Activated naive CD4-positive, alpha-beta T cell (primary cell): ENCODE measurements around the gene SGPP2.
"Not testable (repeated sequence)": the region's sequence is repeated elsewhere in the genome, so short reads cannot be mapped to it uniquely, and the experiment has no call there.

Experiments used
- DNase-seq, 4 experiments: peaks; one replicate each; lab custom pipeline; 2025; lab: John Stamatoyannopoulos, UW

Gene SGPP2

GRCh38 chr2:222427646-222428301, 3.4 kb downstream of the SGPP2 start:
- DNase-seq, result no peak

DNA sequence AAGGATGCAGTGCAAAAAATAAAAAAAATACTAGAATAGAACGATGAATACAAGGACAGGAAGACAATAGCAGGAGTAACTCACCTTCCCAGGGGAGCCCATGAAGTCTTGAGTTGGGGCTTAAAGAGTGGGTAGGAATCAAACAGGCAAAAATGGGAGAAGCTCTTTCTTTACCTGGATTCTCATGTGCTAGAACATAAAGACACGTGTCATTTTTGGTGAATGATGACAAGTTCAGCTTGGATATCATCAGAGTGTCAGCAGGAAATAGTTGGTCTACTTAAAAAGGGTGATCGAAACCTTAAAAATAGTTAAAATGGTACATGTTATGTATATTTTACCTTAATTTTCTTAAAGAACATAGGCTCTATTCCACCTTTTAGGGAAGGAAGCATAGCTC, 5.7 kb downstream of the SGPP2 start:
- no peak for DNase-seq

DNA sequence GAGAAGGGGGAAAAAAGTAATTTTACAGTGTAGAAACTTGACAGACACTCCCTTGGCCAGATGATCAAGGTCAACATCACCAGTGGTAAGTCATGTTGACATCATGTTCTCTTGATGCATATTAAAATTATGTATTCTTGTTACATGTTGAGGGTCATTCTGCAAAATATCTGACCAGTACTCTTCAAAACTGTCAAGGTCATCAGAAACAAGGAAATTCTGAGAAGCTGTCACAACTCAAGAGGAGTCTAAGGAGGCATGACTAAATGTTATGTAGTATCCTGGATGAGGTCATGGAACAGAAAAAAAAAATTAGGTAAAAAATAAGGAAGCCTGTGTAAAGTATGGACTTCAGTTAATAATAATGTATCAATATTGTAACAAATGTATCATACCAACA, 6.3 kb downstream of the SGPP2 start:
- no peak for DNase-seq

DNA sequence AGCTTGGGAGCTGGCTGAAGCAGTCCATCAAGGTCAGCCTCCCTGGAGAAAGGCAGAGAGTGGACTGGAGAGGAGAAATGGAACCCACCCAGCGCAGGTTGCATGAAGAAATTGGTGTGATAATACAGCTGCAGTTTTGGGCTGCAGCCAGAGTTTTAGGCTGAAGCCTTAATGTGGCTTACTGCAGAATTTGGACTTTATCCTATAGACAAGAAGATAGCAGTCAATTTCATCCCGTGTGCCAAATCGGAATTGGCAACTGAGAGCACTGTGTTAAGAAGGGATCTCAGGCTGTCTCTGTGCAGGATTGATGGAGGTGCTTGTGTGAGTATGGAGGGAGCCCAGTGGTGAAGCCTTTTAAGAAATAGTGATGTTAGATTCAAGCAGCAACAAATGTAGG, 7.5 kb downstream of the SGPP2 start:
- DNase-seq, result no peak

DNA sequence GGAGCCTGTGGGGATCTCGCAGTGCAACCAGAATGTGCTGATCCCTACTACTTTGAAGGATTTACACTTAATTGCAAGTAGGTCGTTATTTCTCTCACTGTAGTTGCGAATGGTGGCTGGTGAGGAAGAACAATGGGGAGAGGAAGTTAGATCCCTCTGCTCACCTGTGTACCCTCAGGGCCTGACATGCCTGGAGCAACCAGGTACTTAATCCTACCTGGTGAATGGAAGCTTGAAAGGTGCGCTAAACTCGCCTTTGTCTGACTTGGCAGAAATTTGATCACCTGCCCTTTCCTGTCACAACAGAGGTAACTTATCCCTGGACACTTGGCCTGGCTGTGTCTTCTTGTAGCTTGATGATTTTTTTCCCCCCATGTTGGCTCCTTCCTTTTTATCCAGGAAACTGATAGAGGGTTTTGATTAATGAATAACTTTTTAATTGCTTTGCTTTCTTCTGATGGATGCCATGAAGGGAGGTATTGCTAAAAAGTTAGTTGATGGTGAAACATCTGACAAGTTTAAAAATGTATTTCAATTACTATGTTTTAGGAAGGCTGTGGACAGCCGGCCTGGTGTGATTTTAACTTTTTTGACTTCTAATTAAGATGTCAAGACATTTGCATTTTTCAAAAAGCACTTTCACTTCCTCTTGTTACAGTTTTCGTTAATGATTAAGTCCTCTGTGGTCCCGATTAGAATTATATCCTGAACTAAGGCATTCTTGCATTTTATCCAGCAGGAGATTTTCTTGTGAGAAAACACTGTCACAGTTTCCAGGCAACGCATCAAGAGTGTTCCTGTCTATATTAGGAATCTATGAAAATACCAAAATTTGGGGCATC, 9.2 kb downstream of the SGPP2 start:
- DNase-seq, result no peak

DNA sequence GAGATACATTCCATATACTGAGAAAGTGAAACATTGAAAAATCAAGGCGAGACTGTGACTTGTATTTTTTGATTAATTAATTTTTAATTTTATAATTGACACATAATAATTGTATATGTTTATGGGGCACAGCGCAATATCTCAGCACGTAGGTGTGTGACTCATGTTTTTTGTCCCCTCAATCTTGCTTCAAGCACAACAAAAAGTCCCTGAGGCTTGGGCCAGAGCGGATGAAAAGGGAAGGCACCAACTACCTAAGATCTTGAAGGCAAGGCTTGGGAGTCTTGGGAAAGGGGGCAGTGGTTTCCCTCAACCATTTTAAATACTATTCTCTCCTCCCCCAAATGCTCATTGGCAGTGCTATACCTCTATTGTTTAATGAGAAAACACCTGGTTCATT, 9.9 kb downstream of the SGPP2 start:
- DNase-seq, result no peak

DNA sequence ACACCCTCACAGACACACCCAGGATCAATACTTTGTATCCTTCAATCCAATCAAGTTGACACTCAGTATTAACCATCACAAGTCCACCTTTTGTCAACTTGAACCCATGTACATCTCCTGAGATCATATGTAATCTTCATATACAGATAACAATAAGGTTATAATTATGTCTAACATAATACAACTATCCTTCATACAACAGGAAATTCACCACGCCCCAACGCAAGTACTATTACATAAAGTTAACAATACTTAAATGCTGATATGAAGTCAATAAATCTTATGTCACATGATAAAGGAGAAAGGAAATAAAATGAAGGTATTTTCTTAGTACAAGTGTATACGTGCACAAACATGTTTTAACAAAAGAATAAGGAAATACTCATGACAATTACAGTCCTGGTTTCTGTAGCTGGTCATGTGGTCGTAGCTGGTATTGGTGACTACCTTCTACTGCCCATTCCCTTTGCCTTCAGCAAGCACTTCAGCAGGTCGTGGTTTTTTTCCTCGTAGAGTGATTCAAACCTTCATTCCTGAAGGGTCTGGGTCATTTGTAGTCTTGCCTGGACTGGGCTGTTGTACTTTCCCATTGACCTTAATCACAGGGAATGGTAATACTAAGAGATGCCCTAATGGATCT, 11.2 kb downstream of the SGPP2 start:
- DNase-seq, result not testable (repeated sequence)

DNA sequence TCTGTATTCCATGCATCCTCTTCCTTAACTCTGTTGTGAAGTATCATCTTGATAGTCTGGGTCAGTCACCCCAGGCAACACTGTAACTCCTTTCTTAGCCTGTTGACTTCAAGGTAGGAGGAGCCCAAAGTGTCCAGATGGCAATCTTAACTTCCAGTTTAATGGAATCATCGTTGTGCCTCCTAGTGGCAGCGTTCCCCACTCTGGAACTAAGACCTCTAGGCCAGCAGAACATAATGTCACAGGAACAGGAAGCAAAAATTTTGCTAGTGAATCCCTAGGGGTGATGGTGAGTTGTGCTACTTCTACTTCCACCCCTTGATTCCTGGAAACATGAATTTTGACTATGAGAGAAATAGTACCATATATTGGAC, 11.7 kb downstream of the SGPP2 start:
- DNase-seq, result no peak

GRCh38 chr2:222439692-222440091, 15.3 kb downstream of the SGPP2 start:
- DNase-seq, result no peak

DNA sequence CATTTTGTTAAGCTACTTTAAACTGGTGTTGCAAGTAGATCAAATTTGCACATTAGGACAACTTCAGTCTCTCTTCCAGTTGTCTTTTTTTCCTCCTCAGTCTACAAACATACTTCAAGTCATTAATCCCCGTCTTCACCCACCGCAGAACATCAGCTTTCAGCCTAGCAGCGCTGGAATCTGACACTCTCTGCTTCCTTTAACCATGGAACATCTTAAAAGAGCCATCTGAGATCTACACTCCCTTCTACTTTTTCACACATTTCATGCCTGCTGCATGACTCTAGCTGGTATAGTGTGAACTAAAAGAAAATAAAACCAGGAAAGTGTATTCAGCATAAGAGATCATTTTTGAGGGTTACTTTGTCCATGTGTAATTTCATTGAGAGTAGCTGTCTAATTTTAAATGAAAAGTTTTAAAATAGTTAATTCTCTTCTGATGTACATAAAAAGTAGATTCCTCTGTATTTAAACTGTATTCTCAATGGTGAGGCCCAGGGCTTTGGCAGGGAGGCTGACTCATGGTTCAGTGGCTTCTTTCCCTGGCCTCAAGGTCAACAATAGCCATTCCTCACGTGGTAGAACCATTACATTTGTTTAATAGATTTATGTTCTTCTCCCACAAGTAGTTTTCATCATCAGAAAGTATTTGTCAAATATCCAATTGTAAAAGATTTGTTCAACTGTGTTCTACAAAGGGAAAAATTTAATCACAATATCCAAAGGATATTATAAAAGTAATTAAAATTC, 16.5 kb downstream of the SGPP2 start:
- no peak for DNase-seq

- DNase-seq, result no peak
These were observed 18.3 kb downstream of the SGPP2 start for GRCh38 chr2:222442665-222443064.

GRCh38 chr2:222445227-222445626, 20.9 kb downstream of the SGPP2 start:
- no peak for DNase-seq

- no peak for DNase-seq
These were observed 22.8 kb downstream of the SGPP2 start for GRCh38 chr2:222447131-222447530.

GRCh38 chr2:222448748-222449181, 24.4 kb downstream of the SGPP2 start:
- no peak for DNase-seq

DNA sequence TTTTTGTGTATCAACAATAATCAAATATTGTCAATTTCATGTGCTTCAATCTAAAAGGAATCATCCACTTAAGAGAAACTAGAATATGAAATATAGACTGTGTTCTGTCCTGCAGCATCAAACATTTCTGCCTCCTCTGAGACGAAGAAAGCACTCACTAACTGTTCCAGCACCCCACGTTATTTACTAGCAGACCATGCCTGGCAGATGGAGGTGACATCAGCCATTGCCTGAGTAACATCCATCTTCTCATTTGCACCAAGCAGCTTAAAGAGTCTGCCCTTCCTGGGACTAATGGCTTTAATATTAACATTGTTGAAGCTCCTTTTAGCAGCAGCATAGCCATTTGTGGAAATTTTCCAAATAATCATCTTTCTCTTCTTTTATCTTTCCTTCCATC, 25.7 kb downstream of the SGPP2 start:
- DNase-seq, result no peak

- DNase-seq, result no peak
These were observed 26.9 kb downstream of the SGPP2 start for GRCh38 chr2:222451224-222451674.

DNA sequence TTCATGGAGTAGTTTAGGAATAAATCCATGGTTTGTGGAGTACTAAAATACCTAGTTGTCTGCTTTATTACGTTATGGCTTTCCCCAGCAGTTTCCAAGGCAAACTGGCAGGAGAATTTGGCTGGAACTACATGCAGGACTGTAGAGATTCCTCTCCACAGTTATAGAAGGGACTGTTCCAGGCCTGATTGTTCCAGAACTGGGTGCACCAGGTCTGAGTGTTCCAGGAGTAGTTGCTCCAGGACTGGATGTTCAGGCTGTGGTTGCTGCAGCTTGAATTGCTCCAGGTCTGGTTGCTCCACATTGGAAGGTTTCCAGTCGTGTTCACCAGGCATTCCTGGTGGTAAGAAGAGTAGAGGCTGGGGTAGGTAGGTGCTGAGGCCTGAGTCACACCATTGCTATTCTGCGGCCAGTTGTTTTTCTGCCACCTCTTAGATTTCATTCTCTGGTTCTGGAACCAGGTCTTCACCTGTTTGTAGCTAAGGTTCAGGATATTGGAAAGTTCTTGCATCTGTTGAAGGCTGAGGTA, 28.1 kb downstream of the SGPP2 start:
- DNase-seq, result no peak

- DNase-seq, result no peak
These were observed 32.2 kb downstream of the SGPP2 start for GRCh38 chr2:222456479-222457077.

DNA sequence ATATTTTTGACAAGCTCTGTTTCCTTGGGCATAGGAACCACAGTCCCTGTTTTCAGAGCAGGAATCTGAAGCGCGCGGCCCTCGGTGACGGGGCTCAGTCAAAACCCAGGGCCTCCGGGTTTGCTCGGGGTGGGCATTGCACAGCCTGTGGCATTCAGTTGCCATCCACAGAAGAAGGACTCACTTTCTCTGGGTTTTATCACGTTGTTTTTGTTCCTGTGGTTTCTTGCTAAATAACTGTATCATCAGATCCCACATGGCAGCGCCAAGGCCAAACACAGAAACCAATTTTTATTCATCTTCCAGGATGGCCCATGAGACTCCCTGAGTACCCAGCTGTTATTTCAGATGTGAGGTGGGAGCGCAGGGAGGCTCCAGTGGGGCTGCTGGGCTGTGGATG, 35.6 kb downstream of the SGPP2 start:
- DNase-seq, result no peak

DNA sequence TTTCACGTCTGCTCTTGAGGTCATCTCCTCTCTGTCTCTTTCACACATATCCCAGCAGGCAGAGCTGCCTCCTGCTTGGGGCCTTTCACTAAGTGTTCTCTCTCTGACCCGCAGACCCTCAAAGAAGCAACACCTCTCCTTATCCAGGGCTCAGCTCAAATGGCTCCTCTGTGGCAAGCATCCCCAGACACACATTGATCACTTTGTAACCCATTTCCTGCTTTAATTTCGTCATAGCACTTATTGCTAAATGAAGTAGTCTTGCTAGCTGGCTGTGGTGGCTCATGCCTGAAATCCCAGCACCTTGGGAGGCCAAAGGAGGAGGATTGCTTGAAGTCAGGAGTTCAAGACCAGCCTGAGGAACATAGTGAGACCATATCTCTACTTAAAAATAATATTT, 41.4 kb downstream of the SGPP2 start:
- no peak for DNase-seq

DNA sequence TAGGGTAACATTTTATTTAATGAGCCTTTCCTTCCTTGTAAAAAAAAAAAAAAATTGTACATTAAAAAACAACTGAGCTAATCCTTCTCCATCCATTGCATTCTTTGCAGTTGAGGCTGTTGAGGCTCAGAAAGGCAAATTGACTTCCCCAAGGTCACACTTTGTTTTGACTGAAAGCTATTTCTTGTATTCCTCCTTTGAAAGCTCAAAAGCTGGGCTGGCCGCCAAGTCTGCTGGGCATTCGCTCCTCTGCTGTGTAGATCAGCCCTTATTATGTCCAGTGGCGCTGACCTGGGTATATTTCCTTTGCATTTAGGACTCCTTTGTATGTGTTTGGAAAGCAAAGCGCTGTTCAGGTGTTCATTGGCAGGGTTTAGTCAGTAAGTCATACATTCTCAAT, 44.0 kb downstream of the SGPP2 start:
- no peak for DNase-seq
